ENCODE measurements around the gene PADI4.

The PADI4 gene

DNA sequence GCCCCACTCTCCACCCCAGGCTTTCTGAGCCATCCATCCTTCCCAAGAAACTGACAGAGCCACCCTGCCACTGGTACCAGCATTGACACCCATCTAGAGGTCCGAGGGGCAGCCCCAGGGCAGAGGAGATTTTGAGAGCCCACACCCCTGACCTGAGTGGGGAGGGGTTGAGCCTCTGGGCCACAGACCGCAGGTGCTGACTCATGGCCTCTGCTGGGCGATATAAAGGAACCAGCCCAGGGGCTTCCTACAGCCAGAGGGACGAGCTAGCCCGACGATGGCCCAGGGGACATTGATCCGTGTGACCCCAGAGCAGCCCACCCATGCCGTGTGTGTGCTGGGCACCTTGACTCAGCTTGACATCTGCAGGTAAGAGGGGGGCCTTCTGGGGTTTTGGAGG lies at the start of gene PADI4:
TSS of gene PADI4 (plus strand) at position 252 of the 400 bp plus-strand sequence. CDS start at position 278, 26 bp downstream.
- DNase-seq (ENCODE audit: low spot score): no peak

DNA sequence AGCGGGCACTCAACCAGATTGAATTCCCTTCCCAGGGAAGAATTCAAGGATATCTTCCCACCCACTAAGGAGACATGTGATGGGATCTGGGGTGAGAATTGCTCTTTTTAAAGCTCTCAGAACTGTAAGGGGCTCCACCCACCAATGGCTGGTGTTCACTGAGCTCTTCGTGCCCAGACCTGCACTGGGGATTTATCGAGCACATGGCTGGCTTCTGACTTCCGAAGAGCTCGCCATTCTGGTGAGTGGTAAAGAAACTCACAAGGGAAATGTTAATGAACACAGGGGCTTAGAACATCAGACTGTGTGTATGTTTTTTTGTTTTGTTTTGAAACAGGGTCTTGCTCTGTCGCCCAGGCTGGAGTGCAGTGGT lies 49.3 kb upstream of the PADI4 start:
- DNase-seq (ENCODE audit: low spot score): no peak

DNA sequence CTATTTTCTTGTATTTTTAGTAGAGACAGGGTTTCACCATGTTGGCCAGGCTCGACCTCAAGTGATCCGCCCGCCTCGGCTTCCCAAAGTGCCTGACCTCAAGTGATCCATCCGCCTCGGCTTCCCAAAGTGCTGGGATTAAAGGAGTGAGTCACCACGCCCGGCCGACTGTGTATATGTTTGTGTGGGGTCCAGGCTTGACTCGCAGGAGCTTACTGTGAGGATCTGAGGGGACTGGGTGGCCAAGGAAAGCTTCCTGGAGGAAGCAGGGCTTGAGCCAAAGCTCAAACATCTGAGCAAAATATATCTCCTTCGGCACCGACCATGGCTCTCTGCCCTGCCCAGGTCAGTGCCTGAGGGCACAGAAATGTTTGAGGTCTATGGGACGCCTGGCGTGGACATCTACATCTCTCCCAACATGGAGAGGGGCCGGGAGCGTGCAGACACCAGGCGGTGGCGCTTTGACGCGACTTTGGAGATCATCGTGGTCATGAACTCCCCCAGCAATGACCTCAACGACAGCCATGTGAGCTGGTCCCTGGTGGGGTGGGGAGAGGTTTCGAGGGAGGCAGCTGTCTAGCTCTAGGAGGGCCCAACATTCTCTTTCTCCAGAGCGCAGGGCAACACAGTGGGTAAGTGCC lies 48.6 kb upstream of the PADI4 start:
- no peak for DNase-seq (ENCODE audit: low spot score)

- no peak for DNase-seq (ENCODE audit: low spot score)
Observed at GRCh38 chr1:17260264-17260663, 47.7 kb upstream of the PADI4 start.

- no peak for DNase-seq (ENCODE audit: low spot score)
Observed at GRCh38 chr1:17260738-17261137, 47.3 kb upstream of the PADI4 start.

DNA sequence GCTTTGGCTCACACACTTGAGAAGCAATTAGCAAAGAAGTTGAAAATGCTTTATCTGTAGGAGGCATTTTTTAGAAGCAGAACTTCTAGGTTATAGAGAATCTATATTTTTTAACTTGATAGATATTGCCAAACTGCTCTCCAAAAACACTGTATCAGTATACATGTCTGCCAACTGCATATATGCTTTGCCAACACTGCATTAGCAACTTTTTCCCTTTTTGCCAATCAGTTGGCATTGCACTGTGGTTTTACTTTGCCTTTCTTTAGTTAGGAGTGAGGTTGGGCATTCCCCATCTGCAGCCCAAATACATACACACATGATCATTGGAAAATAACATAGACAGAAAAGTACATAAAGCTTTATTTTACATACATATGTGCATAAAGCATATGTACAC lies 44.1 kb upstream of the PADI4 start:
- no peak for DNase-seq (ENCODE audit: low spot score)

DNA sequence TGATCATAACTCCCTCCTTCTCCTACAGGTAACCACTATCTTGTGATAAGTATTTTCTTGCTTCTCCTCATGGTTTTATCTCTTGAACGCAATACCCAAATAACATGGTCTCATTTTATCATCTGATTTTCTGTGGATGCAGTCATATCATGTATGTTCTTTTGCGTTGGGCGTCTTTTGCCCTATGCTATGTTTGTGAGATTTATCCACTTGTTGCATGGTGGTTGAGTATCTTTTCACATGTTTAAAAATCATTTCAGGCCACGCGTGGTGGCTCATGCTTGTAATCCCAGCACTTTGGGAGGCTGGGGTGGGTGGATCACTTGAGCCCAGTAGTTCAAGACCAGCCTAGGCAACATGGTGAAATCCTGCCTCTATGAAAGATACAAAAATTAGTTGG lies 43.5 kb upstream of the PADI4 start:
- no peak for DNase-seq (ENCODE audit: low spot score)

- DNase-seq (ENCODE audit: low spot score): no peak
Observed at GRCh38 chr1:17265162-17265561, 42.8 kb upstream of the PADI4 start.

- DNase-seq (ENCODE audit: low spot score): no peak
Observed at GRCh38 chr1:17265950-17266349, 42.0 kb upstream of the PADI4 start.

DNA sequence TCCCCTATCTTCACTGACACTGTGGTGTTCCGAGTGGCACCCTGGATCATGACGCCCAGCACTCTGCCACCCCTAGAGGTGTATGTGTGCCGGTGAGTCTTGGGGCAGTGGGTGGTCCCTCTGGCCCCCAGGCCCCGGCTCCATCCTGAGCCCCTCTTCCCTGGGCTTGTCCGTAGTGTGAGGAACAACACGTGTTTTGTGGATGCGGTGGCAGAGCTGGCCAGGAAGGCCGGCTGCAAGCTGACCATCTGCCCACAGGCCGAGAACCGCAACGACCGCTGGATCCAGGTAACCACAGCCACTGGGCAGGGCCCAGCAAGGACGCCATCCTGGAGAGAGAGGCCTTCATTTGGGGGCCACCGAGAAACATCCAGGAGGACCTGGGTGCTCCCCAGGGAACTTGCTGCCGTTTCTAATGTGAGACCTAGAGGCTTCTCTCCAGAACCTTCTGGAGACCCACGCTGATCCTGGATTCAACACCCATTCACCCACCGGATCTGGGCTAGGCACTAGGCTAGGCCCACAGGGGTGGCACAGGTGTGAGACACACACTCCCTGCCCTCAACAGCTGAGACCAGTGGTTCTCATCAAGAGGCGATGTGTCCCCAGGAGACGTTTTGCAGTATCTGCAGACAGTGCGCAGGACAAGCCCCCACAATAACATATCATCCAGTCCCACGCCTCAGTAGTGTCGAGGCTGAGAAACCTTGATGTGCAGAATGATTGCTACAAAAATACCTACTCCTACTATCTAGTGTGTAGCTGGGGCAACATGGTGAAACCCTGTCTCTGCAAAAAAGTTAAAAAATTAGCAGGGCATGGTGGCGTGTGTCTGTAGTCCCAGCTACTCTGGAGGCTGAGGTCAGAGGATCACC lies 36.9 kb upstream of the PADI4 start:
- DNase-seq (ENCODE audit: low spot score): no peak

GRCh38 chr1:17272066-17272465 lies 35.9 kb upstream of the PADI4 start:
- no peak for DNase-seq (ENCODE audit: low spot score)

GRCh38 chr1:17272646-17273045 lies 35.4 kb upstream of the PADI4 start:
- DNase-seq (ENCODE audit: low spot score): no peak

- no peak for DNase-seq (ENCODE audit: low spot score)
Observed at GRCh38 chr1:17273096-17273495, 34.9 kb upstream of the PADI4 start.

DNA sequence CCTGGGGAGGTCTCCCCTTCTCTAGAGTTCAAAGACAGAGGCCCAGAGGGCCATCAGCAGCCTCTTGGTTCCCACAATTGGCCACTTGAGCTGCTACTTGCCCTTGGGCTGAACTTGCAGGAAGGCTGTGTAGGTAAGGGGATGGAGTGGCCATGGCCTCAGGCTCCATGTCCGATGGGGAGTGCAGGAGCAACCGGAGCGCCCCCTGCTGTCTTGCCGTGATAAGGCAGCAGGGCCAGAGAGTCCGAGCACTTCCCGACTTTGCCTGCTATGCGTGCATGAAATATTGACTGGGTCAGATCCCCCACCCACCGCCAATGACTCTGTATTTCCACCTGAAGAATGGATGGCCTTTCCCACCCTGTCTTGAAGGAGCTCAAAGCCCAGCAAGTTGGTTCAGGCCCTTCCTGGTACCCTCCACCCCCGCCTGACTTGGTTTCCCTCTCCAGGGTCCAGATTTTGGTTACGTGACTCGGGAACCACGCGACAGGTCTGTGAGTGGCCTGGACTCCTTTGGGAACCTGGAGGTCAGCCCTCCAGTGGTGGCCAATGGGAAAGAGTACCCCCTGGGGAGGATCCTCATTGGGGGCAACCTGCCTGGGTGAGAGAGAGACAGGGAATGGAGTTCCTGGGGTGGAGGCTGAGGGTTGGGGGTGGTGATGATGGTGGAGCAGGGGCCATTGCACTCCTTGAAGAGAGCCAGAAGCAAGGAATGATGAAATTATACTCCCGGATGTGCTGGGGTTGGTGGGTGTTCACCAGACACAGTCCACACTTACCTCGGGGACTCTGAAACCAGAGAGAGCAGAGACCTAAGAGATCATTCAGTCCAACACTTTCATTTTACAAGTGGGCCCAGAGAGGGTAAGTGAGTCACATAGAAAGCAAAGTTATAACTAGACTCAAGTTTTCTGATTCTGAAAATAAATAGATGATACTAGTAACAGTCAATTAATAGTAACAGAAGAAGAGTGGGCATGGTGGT lies 33.5 kb upstream of the PADI4 start:
- DNase-seq (ENCODE audit: low spot score): peak; percentile 8

DNA sequence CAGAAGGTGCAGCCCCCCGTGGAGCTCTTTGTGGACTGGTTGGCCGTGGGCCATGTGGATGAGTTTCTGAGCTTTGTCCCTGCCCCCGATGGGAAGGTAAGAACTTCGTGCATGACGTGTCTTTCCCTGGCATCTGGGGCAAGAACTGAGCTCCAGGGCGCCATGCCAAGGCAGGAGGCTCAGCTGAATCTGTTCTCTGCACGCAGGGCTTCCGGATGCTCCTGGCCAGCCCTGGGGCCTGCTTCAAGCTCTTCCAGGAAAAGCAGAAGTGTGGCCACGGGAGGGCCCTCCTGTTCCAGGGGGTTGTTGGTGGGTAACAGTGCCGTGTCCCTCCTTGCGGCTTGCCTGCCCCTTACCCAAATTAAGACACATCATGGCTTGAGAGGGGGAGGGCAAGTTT lies 31.4 kb upstream of the PADI4 start:
- DNase-seq (ENCODE audit: low spot score): peak; percentile 29

GRCh38 chr1:17277511-17278159 lies 30.4 kb upstream of the PADI4 start:
- DNase-seq (ENCODE audit: low spot score): no peak

GRCh38 chr1:17278996-17279830 lies 28.8 kb upstream of the PADI4 start:
- DNase-seq (ENCODE audit: low spot score): no peak

DNA sequence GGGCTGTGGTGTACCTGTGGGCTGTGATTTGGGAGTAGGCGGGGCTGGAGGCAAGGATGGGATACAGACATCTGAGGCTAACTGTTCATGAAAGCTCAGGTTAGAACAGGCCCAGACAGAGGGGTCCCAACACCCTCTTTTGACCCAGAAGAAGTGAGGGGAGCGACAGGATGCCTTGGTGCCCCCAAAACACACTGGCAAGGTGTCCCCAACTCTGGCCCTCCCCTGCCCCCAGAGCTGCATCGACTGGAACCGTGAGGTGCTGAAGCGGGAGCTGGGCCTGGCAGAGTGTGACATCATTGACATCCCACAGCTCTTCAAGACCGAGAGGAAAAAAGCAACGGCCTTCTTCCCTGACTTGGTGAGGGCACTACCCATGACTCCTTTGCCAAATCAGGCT lies 27.6 kb upstream of the PADI4 start:
- DNase-seq (ENCODE audit: low spot score): no peak

- no peak for DNase-seq (ENCODE audit: low spot score)
Observed at GRCh38 chr1:17280894-17281293, 27.1 kb upstream of the PADI4 start.

DNA sequence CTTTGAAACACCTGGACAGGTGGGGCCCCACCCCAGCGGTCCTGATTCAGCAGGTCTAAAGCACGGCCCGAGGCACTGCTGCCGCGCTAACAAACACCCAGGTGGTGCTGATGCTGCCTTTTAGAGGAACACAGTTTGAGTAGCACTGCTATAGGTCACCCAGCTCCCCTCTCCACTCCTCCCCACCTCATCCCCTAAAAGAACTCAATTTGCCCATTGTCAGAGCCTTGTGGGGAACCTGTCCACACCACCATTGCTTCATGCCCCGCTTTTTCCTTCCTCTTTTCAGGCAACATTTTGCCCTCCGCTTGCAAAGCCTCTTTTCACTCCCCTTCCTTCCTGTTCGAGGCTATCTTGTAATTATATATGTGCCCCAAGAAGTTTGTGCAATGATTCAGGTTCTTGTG lies 26.2 kb upstream of the PADI4 start:
- peak; percentile 39 for DNase-seq (ENCODE audit: low spot score)

DNA sequence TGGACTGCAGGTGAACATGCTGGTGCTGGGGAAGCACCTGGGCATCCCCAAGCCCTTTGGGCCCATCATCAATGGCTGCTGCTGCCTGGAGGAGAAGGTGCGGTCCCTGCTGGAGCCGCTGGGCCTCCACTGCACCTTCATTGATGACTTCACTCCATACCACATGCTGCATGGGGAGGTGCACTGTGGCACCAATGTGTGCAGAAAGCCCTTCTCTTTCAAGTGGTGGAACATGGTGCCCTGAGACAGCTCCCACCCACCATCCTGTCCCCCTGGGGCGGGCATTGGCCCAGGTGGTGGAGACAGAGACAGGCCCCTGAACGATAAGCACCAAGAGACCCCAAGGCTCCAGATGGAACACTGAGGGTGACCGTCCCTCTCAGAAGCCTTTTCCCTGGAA lies 25.2 kb upstream of the PADI4 start:
- no peak for DNase-seq (ENCODE audit: low spot score)

All from Ammon's horn (tissue), 1 donor.